Measurements from ENCODE around the gene RAG1.

DNA sequence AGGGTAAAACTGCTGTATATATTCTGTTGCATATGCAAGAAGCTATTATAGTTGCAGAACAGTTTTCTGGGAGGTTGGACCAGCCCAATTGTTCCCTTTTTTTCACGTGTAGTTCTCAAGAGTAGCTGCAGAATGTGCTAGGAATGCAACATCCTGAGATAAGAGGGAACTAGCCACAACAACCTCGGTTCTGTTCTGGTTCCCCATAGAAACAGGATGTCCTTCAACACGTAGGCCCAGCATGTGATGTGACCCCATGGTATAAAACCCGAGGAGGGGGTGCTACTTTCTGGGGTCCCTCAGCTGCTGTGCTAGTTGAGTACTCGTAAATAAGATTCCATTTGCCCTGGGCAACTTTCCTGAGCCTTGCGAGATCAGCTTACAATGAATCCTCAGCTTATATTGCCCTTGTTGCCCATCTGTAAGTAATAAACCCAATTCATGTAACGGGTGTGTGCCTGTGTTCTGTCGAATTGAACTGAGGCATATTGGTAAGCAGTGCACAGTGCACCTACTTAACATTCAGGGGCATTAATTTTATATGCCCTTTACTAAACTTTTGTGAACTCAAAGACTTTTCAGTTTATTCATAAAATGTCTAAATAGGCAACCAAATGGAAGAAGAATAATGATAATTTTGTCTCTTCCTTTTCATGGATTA, 34.7 kb upstream of the RAG1 start:
- TF ChIP-seq RAD21 (conservative IDR thresholded peaks at IDR 0.05) (no peak), POLR2AphosphoS5 (IDR thresholded peaks at IDR 0.05) (no peak), EP300 (conservative IDR thresholded peaks at IDR 0.05; ENCODE audit: poor library complexity, severe bottlenecking) (no peak), EZH2 (IDR thresholded peaks at IDR 0.05; ENCODE audit: borderline replicate concordance, insufficient read depth, low read length, poor library complexity, severe bottlenecking) (no peak), TAF1 (IDR thresholded peaks at IDR 0.05; ENCODE audit: low read depth) (no peak), MXI1 (conservative IDR thresholded peaks at IDR 0.05; ENCODE audit: poor library complexity, severe bottlenecking) (no peak)
- TF ChIP-seq, protein P1, sequence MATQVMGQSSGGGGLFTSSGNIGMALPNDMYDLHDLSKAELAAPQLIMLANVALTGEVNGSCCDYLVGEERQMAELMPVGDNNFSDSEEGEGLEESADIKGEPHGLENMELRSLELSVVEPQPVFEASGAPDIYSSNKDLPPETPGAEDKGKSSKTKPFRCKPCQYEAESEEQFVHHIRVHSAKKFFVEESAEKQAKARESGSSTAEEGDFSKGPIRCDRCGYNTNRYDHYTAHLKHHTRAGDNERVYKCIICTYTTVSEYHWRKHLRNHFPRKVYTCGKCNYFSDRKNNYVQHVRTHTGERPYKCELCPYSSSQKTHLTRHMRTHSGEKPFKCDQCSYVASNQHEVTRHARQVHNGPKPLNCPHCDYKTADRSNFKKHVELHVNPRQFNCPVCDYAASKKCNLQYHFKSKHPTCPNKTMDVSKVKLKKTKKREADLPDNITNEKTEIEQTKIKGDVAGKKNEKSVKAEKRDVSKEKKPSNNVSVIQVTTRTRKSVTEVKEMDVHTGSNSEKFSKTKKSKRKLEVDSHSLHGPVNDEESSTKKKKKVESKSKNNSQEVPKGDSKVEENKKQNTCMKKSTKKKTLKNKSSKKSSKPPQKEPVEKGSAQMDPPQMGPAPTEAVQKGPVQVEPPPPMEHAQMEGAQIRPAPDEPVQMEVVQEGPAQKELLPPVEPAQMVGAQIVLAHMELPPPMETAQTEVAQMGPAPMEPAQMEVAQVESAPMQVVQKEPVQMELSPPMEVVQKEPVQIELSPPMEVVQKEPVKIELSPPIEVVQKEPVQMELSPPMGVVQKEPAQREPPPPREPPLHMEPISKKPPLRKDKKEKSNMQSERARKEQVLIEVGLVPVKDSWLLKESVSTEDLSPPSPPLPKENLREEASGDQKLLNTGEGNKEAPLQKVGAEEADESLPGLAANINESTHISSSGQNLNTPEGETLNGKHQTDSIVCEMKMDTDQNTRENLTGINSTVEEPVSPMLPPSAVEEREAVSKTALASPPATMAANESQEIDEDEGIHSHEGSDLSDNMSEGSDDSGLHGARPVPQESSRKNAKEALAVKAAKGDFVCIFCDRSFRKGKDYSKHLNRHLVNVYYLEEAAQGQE (IDR thresholded peaks at IDR 0.05; ENCODE audit: borderline replicate concordance), result no peak
- TF ChIP-seq, protein P2, sequence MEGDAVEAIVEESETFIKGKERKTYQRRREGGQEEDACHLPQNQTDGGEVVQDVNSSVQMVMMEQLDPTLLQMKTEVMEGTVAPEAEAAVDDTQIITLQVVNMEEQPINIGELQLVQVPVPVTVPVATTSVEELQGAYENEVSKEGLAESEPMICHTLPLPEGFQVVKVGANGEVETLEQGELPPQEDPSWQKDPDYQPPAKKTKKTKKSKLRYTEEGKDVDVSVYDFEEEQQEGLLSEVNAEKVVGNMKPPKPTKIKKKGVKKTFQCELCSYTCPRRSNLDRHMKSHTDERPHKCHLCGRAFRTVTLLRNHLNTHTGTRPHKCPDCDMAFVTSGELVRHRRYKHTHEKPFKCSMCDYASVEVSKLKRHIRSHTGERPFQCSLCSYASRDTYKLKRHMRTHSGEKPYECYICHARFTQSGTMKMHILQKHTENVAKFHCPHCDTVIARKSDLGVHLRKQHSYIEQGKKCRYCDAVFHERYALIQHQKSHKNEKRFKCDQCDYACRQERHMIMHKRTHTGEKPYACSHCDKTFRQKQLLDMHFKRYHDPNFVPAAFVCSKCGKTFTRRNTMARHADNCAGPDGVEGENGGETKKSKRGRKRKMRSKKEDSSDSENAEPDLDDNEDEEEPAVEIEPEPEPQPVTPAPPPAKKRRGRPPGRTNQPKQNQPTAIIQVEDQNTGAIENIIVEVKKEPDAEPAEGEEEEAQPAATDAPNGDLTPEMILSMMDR (IDR thresholded peaks at IDR 0.05; ENCODE audit: poor library complexity, severe bottlenecking), result no peak
